Activated CD4-positive, alpha-beta T cell treated with anti-CD3 and anti-CD28 coated beads, Interleukin-2, amount 10 ng/mL, durations not matched to agents 7 days and 5 days (primary cell): ENCODE results near the gene CLEC2L. TPM values are rescaled to one million over a fixed set of nuclear protein-coding genes. Genes with fewer than 3 reads are reported as not detected.

Source experiments
- CTCF ChIA-PET: fragments of 350-600 bp; sonication (Branson Sonifier 250); formaldehyde crosslinking; loops from one replicate; lab custom pipeline; 2021; ENCODE audit warnings: antibody characterized with exemption; lab: Charles Lee
- POLR2A ChIA-PET: fragments of 350-600 bp; sonication (Branson Sonifier 250); formaldehyde crosslinking; loops from one replicate; lab custom pipeline; 2021; ENCODE audit warnings: antibody characterized with exemption; lab: Charles Lee
- DNase-seq: peaks from one replicate; pipeline ENCODE4 v3.0.0-alpha.2; 2020
- H3K27ac Mint-ChIP-seq: one replicate; pipeline ENCODE4 v1.8.0; 2021; ENCODE audit warnings: mild to moderate bottlenecking, moderate library complexity, mixed read lengths
- H3K27me3 Mint-ChIP-seq: one replicate; pipeline ENCODE4 v1.8.0; 2021; ENCODE audit warnings: mixed read lengths
- H3K36me3 Mint-ChIP-seq: one replicate; pipeline ENCODE4 v1.8.0; 2021; ENCODE audit warnings: low read depth, mixed read lengths
- H3K4me1 Mint-ChIP-seq: one replicate; pipeline ENCODE4 v1.8.0; 2021; ENCODE audit warnings: mixed read lengths
- H3K4me3 Mint-ChIP-seq: one replicate; pipeline ENCODE4 v1.8.0; 2021; ENCODE audit warnings: mild to moderate bottlenecking, moderate library complexity, mixed read lengths
- H3K9me3 Mint-ChIP-seq: one replicate; pipeline ENCODE4 v1.8.0; 2021; ENCODE audit warnings: mixed read lengths
- total RNA-seq, 2 experiments: library from RNA; stranded (reverse); gene quantifications; one replicate each; pipeline ENCODE4 v1.2.3, GENCODE V29; 2021

The CLEC2L gene
- total RNA-seq, 2 experiments from 2014 or later = not detected

GRCh38 chr7:139589474-139589873 lies 66.0 kb downstream of the CLEC2L start:
- Mint-ChIP-seq H3K36me3 (peaks cover 5% of the 10 kb centered on the region), H3K4me3 (no peak overlapping the region), H3K9me3 (no peaks in the 10 kb centered on the region), H3K27ac (no peak overlapping the region), H3K4me1 (no peaks in the 10 kb centered on the region), H3K27me3 (no peaks in the 10 kb centered on the region)
- DNase-seq = no peak
- ChIA-PET CTCF (interaction anchor here (0.6 to 6.5 kb wide), 5 partner anchors 9 to 95 kb away, joined by 3 to 29 read pairs (median 4); no protein-coding TSS in a partner anchor), POLR2A (no interaction called here)

GRCh38 chr7:139591550-139592195 lies 68.2 kb downstream of the CLEC2L start:
- no peak for DNase-seq
- POLR2A ChIA-PET = no interaction called here
- H3K9me3 Mint-ChIP-seq = no peaks in the 10 kb centered on the region
- H3K27me3 Mint-ChIP-seq = no peaks in the 10 kb centered on the region
- no peak overlapping the region for H3K4me3 Mint-ChIP-seq
- CTCF ChIA-PET = interaction anchor here (0.9 to 6.5 kb wide), 3 partner anchors 10 to 242 kb away, joined by 3 to 29 read pairs (median 3); no protein-coding TSS in a partner anchor
- no peaks in the 10 kb centered on the region for H3K4me1 Mint-ChIP-seq
- H3K27ac Mint-ChIP-seq = no peak overlapping the region
- H3K36me3 Mint-ChIP-seq = peaks cover 13% of the 10 kb centered on the region

- POLR2A ChIA-PET = no interaction called here
- H3K9me3 Mint-ChIP-seq = no peaks in the 10 kb centered on the region
- no peaks in the 10 kb centered on the region for H3K27me3 Mint-ChIP-seq
- peaks cover 12% of the 10 kb centered on the region for H3K36me3 Mint-ChIP-seq
- H3K4me1 Mint-ChIP-seq = no peaks in the 10 kb centered on the region
- DNase-seq = no peak
- CTCF ChIA-PET = interaction anchor here (1.4 to 6.5 kb wide), 2 partner anchors 9 to 25 kb away, joined by 3 to 29 read pairs; no protein-coding TSS in a partner anchor
- no peak overlapping the region for H3K27ac Mint-ChIP-seq
- no peak overlapping the region for H3K4me3 Mint-ChIP-seq
These were observed 69.4 kb downstream of the CLEC2L start for GRCh38 chr7:139592801-139593461.

DNA sequence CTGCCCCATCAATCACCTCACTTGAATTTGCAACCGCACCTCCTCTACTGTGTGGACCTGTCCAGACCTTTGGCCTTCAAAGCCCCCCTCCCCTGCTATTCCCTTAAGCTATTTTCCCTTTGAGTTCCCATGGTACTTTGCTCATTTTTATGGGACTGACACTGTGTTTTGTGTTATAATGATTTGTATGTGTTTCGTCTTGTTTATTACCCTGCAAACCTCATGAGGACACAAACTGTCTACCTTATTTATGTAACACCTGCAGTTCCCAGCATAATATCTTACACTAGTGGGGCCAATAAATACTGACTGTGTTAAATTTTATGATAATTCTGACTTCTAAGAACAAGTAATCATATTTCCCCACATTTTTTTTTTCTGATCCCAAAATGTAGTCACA lies 70.6 kb downstream of the CLEC2L start:
- ChIA-PET POLR2A (no interaction called here), CTCF (interaction anchor here (0.5 to 1.4 kb wide), 2 partner anchors 27 to 371 kb away, joined by 3 read pairs; no protein-coding TSS in a partner anchor)
- Mint-ChIP-seq H3K4me3 (no peak overlapping the region), H3K36me3 (peaks cover 12% of the 10 kb centered on the region), H3K27me3 (no peaks in the 10 kb centered on the region), H3K4me1 (no peaks in the 10 kb centered on the region), H3K9me3 (no peaks in the 10 kb centered on the region), H3K27ac (no peak overlapping the region)
- no peak for DNase-seq

Other genes with a start within 250 kb of the CLEC2L start
- 1 to 10 TPM; 4.0 to 7.8 TPM for gene FMC1, start 182.3 kb upstream of the CLEC2L start, total RNA-seq
- gene LUC7L2, start 163.8 kb upstream of the CLEC2L start, total RNA-seq = 100 to 1,000 TPM; 121 to 130 TPM
- gene KLRG2, start 40.0 kb upstream of the CLEC2L start, total RNA-seq = not detected